GM19239 (cell line): ENCODE data around the gene SPATA24.
"Not testable (repeated sequence)": the region's sequence is repeated elsewhere in the genome, so short reads cannot be mapped to it uniquely, and the experiment has no call there.

Source experiments
- DNase-seq: peaks from one replicate; pipeline ENCODE4 v3.0.0; 2011; ENCODE audit warnings: low spot score; ENCODE audit not compliant: insufficient read length
- FAIRE-seq: peaks from 2 replicates; lab custom pipeline; 2011; peaks lifted over from hg19 to GRCh38; lab: Jason Lieb, UNC

SPATA24 gene

GRCh38 chr5:139396691-139397090 is 7.2 kb downstream of the SPATA24 start:
- DNase-seq (no peak), FAIRE-seq (no peak)

- FAIRE-seq, result no peak
These were observed 7.8 kb downstream of the SPATA24 start for GRCh38 chr5:139395844-139396640.

DNA sequence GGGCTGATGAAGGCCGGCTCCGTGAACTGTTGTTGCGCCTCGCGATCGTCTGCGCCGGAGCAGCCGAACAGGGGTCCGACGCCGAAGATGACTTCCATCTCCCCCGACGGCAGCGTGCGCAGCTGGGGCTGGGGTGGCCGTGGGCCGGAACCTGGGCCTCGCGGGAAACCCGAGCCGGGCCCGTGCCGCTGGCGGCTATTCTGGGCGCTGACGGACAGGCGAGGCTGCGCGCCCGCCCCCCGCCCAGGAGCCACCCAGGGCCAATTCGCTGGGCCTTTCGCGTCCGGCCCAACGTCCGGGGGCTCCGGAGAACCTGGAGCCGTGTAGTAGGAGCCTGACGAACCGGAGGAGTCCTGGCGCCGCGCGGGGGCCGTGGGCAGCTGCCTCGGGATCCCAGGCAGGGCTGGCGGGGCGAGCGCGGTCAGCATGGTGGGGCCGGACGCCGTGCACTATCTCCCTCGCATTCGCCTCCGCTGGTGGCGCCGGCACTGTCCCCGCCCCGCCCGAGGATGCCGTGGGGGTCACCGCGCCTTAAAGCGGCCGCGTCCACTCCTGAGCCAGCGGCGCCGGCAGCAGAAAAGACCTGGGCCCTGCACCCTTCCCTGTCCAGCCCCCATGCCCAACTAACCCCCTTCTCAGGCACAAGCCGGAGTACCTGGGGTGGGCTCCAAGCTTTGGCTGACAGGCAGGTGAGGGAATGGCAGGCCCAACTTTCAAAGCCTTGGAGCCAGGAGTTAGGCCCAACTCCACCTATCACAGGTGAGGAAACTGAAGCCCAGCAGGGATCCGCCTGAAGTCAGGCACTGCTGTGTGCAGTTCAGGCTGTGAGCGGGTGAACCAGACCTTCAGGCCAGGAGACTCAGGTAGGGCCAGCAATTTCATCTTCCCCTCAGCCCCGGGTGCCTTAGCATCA is 9.0 kb downstream of the SPATA24 start, which contains the start of gene PROB1:
PROB1 (minus strand) TSS at position 451 of the 913 bp plus-strand sequence; CDS start at position 428, 23 bp downstream.
- FAIRE-seq, result no peak
- no peak for DNase-seq

More at GRCh38 chr5:139395844-139396640, 7.8 kb downstream of the SPATA24 start:
- DNase-seq, result no peak

DNA sequence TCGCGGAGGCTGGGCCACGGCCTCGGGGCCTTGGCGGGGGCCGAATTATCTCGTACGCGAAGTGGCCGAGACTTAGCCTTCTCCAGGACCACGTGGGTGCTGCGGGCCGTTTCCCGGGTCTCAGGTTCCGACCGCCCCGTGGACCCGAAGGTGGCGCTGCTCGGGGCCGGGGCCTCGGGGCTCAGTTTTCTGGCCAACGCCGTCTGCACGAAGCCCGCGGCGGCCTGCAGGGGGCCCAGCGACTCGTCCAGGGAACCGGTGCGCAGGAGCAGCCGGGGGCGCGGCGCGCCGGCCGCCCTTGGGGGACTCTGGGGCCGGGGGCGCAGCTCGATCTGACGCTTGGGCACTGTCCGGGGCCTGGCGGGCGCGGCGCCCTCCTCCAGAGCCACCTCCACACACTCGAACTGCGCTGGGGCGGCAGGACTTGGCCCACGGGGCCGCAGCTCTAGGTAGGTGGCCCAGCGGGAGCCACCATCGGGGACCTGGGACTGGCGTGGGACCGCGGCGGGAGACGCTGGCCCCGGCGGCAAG is 9.7 kb downstream of the SPATA24 start:
- no peak for FAIRE-seq
- DNase-seq, result peak; percentile 67

GRCh38 chr5:139393497-139394122 is 10.3 kb downstream of the SPATA24 start:
- no peak for DNase-seq
- FAIRE-seq, result no peak

- DNase-seq, result peak; percentile 82
- FAIRE-seq, result peak; percentile 84
These were observed 11.0 kb downstream of the SPATA24 start for GRCh38 chr5:139392678-139393496.

DNA sequence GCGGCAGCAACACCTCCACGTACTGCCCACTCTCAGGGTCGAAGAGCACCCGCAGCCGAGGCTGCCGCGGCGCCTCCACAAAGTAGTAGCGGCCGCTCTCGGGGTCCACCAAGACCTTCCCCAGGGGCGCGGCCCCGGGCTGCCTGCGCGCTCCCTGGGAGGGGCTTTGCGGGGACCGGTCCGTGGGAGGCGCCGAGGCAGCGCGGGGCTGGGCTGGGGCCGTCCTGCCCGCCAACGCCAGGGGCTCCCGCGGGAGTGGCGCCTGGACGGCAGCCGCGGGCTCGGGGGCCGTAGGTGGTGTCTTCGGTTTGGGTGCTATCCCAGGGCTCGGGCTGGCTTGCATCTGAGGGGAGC is 11.6 kb downstream of the SPATA24 start:
- FAIRE-seq, result no peak
- DNase-seq, result no peak

DNA sequence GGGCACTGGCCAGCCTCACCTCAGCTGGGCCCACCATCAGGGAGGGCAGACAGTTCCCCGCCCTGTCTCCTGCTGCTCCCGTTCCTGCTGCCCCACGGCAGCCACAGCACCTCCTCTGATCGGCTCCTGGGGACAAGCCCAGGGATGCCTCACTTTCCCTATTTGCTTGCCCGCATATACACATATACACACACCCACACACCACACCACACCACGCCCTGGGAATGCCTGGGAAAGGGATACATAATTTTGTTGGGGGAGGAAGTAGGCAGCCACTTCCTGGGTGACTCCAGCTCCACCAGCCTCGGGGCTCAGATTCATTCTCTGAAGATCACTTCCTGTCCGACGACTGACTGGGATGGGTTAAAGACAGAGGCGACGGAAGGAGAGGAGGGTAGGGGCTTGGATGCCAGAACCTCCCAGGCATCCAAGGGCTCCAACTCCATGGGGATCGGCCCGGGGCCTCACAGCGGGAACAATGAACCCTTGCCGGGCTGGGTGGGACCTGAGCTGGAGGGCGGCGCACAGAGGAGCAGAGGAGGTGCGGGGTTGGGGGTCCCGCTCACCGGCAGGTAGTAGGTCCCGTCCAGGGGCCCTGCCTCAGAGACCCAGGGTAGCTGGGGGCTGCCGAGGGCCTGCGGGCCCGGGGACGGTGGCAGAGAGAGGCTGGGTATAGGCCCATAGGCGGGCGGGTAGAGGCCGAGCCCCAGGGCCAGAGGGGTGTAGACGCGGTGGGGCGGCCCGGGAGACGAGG is 12.1 kb downstream of the SPATA24 start:
- DNase-seq (no peak), FAIRE-seq (peak; percentile 84)

DNA sequence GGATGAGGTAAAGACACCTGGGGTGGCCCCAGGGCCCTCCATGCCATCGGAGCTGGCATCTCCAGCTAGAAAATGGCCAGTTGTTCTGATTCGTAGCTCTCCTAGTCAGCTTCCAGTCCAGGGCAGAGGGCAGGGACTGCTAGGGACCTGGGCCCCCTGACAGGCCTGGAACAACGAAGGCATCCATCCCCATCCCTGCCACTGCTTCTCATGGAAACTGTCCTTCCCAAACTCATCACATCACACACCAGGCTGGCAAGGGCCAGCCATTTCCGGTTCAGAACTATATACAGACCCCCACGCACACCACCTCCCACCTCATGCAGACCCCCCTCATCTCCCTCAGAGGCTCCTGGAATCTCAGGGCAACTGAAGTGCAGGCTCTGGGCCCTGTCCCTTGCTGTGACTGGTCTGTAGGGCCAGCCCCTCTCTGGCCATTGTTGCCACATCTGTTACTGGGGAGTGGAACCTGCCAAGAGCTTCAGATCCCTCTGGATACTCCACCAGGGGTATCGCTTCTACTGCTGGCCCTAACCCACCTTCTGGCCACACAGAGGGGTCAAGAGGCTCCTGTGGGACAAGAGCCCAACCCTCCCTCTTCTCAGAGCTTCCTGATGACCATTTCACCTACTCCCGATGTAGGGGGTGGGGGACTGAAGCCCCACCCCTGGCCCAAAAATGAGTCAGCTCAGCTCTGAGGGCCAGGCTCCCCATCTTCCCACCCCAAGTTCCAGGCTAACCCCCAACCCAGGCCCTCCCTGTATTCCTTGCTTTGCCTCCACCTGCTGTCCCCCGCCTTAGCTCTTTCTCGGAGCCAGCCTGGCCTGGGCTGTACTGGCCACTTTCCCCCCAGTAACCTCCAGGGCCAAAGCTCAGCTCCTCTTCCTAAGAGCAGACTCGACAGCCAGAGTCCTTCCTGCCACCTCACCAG is 13.0 kb downstream of the SPATA24 start:
- FAIRE-seq (peak; percentile 35), DNase-seq (no peak)

GRCh38 chr5:139389701-139390638 is 13.9 kb downstream of the SPATA24 start, which contains the start of gene MZB1:
TSS of gene MZB1 (minus strand) at chr5:139389913. CDS start at chr5:139389856, 57 bp downstream.
- DNase-seq (peak; percentile 75), FAIRE-seq (peak; percentile 98)

DNA sequence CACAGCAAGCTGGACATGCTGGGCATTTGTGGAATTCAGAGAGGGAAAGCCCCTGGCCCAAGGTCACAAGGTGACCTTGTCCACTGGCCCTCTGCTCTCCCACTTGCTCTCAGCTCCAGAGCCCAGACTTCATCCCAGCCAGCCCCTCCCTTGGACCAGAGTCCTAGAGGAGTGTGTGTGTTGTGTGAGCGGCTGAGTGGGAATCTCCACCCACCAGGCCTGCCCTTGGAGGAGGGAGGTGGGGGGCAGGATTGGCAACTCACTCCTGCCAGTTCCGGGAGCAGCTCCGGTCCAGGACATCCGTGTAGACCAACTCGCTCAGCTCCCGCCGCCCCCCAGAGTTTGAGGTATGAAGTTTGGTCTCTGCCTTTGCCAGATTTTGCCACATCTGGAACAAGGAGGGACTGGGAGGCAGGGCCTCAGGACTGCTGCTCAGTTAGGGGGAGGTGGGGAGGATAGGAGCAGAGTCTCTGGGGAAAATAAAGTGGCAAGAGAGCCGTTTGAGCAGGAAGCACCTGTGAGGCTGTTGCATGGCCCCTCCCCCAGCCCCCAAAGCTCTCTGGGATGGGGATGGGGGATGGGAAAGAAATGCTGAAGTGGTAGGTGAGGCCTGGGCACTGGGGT is 15.6 kb downstream of the SPATA24 start:
- DNase-seq (no peak), FAIRE-seq (peak; percentile 76)

DNA sequence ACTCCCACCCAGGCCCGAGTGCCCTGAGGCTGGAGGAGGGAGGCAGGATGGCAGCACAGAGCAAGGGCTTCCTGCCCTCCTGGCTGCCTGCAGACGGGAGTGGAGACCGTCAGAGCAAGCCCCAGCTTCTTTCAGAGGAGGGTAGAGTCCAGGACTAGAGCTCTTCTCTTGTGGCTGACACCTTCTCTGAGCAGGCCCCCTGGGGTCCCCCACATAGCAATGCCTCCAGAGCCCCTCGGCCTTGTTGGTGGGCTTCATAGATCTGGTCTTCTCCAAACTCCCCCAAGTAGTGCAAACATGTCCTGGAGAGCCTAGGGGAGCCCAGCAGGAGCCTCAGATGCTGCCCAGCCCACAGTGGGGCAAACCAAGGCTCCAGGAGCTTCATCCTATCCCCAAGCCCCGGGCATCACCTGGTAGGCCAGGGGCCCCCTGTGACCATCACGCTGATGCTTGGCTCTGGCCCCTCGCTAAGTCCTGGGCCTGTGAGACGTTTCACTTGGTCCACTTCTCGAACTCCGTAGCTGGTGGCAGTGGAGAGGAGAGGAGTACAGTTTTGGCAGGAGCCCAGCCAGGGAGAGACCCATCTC is 16.2 kb downstream of the SPATA24 start:
- FAIRE-seq (peak; percentile 54), DNase-seq (no peak)

DNA sequence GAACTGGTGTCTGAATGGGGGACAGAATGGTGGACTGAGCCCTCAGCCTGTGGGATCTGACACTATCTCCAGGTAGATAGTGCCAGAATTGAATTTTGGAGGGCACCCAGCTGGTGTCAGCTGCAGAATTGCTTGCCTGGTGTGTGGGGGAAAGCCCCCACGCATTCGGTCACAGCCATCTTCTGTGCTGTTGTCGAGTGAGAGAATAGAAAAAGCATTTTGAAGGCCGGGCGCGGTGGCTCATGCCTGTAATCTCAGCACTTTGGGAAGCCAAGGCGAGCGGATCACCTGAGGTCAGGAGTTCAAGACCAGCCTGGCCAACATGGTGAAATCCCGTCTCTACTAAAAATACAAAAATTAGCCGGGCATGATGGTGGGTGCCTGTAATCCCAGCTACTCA is 16.9 kb downstream of the SPATA24 start:
- DNase-seq, FAIRE-seq: not testable (repeated sequence)

DNA sequence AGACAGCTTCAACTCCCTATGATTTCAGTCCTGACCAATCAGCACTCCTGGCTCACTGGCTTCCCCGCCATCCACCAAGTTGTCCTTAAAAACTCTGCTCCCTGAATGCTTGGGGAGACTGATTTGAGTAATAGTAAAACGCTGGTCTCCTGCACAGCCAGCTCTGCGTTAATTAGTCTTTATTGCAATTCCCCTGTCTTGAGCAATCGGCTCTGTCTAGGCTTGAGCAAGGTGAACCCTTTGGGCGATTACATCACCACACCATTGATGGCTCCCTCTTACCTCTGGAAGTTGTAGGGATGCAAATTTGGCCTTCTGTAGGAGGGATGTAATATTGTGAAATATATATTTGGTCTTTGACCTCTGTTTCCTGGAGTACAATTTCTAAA is 17.8 kb downstream of the SPATA24 start:
- no peak for FAIRE-seq

DNA sequence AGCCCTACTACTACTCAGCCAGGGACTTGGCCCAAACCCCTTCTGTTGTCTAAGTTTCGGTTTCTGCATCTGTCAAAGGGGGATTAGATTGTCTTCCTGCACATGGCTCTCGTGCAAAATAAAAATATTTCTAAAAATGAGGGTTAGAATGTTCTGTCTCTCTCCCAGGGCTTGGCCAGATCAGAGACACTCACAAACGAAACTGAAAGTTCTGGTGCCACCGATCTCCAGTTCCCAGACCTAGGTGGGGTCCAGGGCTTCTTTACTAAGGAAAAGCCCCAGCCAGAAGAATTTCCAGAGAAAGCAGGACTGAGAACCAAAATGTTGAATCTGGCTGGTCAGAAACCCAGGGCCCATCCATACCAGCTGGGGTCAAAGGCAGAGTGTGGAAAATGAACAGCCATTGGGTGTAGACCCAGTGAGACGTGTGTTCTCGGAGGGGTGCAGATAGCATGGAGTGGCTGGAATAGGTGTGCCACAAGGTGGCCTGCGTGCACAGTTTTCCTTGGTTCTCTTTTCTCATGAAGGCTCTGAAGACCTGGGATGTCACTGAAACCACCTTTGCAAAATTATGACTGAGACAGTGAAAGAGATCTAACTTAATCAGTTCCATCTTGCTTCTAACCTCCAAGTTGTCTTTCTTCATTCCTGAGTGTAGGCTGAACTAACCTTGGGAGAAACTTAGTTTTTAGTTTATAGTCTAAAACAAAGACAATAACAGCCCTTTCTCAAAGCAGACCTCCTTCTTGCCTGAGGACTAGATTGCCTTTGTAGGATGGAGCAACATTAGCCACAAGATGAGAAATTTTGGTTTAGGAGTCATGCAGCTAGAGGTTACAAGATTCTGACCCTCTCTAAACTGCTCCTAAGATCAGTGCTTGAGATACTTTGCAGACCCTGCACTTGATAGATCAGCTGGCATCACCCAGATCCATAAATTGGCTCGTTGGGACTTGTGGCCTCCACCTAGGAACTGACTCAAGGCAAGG is 18.5 kb downstream of the SPATA24 start:
- peak; percentile 47 for FAIRE-seq
- no peak for DNase-seq

More for the DNA sequence above, 17.8 kb downstream of the SPATA24 start:
- DNase-seq, result no peak
